HepG2 (cell line): ENCODE measurements around the gene PJA1. TPM values are rescaled to one million over a fixed set of nuclear protein-coding genes. Genes with fewer than 3 reads are reported as not detected.

Experiments
- ATAC-seq: fragments of 200-7000 bp; cut with Tn5 transposase; 3 replicates; pipeline ENCODE4 v1.9.1; 2020; ENCODE audit warnings: mild to moderate bottlenecking, moderate library complexity
- BruUV-seq: library from RNA; stranded (reverse); fragments of 400-500 nt; replicated peaks from 2 replicates; lab custom pipeline; 2021; lab: Mats Ljungman, UMichigan
- CTCF ChIA-PET: fragments of 300-600 bp; formaldehyde crosslinking; extraction: SDS; loops from one replicate; lab custom pipeline; 2021; ENCODE audit warnings: low total read pairs, inconsistent platforms, low intra/inter-chr PET ratio; lab: Yijun Ruan, JAX
- POLR2A ChIA-PET: fragments of 350-600 bp; sonication (Branson Sonifier 250); formaldehyde crosslinking; loops from one replicate; lab custom pipeline; 2020; ENCODE audit warnings: antibody characterized with exemption, inconsistent platforms; lab: Yijun Ruan, JAX
- DNase-seq: peaks from one replicate; pipeline ENCODE4 v3.0.0-alpha.2; 2015; ENCODE audit warnings: low spot score
- FAIRE-seq: peaks from 3 replicates; lab custom pipeline; 2011; peaks lifted over from hg19 to GRCh38; lab: Jason Lieb, UNC
- H2AFZ ChIP-seq: one replicate; pipeline ENCODE4 v1.6.1; 2011; ENCODE audit warnings: low read length, inconsistent platforms
- H3K27ac ChIP-seq: fragments of 300-600 bp; 3 replicates; pipeline ENCODE4 v1.8.0; 2011; ENCODE audit warnings: mixed run types, mild to moderate bottlenecking, mixed read lengths, low read length, inconsistent platforms; ENCODE audit not compliant: insufficient read depth; ENCODE audit errors: extremely low read length
- H3K27me3 ChIP-seq, 2 experiments: fragments of 200-600 bp in 1 of 2; 2 replicates in 1 of 2; 3 replicates in 1 of 2; pipeline versions ENCODE4 v1.6.0 to v1.8.0; 2011; ENCODE audit warnings: low read length in 2 of 2, mild to moderate bottlenecking in 2 of 2, moderate library complexity in 2 of 2, inconsistent platforms in 1 of 2; ENCODE audit not compliant: insufficient read depth in 2 of 2, control insufficient read depth in 1 of 2
- H3K36me3 ChIP-seq, 2 experiments: fragments of 200-600 bp in 1 of 2; replicated peaks in 1 of 2; 2 replicates in 1 of 2; 3 replicates in 1 of 2; pipeline versions ENCODE4 v1.5.1 to v1.8.0; 2011; ENCODE audit warnings: low read length in 2 of 2, inconsistent platforms in 1 of 2; ENCODE audit not compliant: insufficient read depth in 2 of 2, control insufficient read depth in 1 of 2
- H3K4me1 ChIP-seq: 2 replicates; pipeline ENCODE4 v1.5.1; 2012; ENCODE audit warnings: low read length, inconsistent platforms; ENCODE audit not compliant: insufficient read depth
- H3K4me2 ChIP-seq: 2 replicates; pipeline ENCODE4 v1.6.0; 2011; ENCODE audit warnings: low read depth, low read length, inconsistent platforms
- H3K4me3 ChIP-seq, 3 experiments: fragments of 200-600 bp in 1 of 3; sonication (generic), shearing (Covaris generic) in 1 of 3; replicated peaks in 1 of 3; 2 replicates each; pipeline ENCODE4 v1.5.1; 2011 to 2016; ENCODE audit warnings: low read length in 3 of 3, inconsistent platforms in 2 of 3, low read depth in 2 of 3, mild to moderate bottlenecking in 2 of 3, control low read depth in 1 of 3, mixed read lengths in 1 of 3; ENCODE audit not compliant: insufficient read depth in 1 of 3
- H3K79me2 ChIP-seq: one replicate; pipeline ENCODE4 v1.6.1; 2011; ENCODE audit warnings: low read length, inconsistent platforms; ENCODE audit not compliant: insufficient read depth
- H3K9ac ChIP-seq: 2 replicates; pipeline ENCODE4 v1.6.0; 2011; ENCODE audit warnings: mild to moderate bottlenecking, low read depth, low read length, inconsistent platforms; ENCODE audit not compliant: insufficient read depth
- H3K9me3 ChIP-seq: 2 replicates; pipeline ENCODE4 v1.5.1; 2012; ENCODE audit warnings: mild to moderate bottlenecking, low read length
- H4K20me1 ChIP-seq: 2 replicates; pipeline ENCODE4 v1.6.0; 2011; ENCODE audit warnings: inconsistent platforms, mild to moderate bottlenecking, low read length, moderate library complexity; ENCODE audit not compliant: insufficient read depth
- AGO1 ChIP-seq: fragments of 200-400 bp; formaldehyde crosslinking; IDR thresholded peaks from 2 replicates; pipeline ENCODE4 v1.6.1; 2017; ENCODE audit warnings: mild to moderate bottlenecking, low read depth, low read length, moderate library complexity; ENCODE audit not compliant: poor library complexity, severe bottlenecking
- ELK4 ChIP-seq: sonication (generic); formaldehyde crosslinking; IDR thresholded peaks from 2 replicates; pipeline ENCODE4 v1.9.0; 2021; ENCODE audit warnings: missing genetic modification reagents, borderline replicate concordance
- FOXC1 ChIP-seq: sonication (generic); formaldehyde crosslinking; IDR thresholded peaks from 2 replicates; pipeline ENCODE4 v1.8.0; 2022; ENCODE audit warnings: mild to moderate bottlenecking, missing genetic modification reagents, borderline replicate concordance
- NFE2L1 ChIP-seq: sonication (generic); formaldehyde crosslinking; IDR thresholded peaks from 2 replicates; pipeline ENCODE4 v1.4.0; 2020; ENCODE audit warnings: missing genetic modification reagents, mild to moderate bottlenecking, borderline replicate concordance
- NR0B2 ChIP-seq: sonication (generic); formaldehyde crosslinking; IDR thresholded peaks from 2 replicates; pipeline ENCODE4 v1.4.0; 2020; ENCODE audit warnings: mild to moderate bottlenecking, missing genetic modification reagents
- POGK ChIP-seq: sonication (generic); formaldehyde crosslinking; conservative IDR thresholded peaks from 2 replicates; pipeline ENCODE4 v1.8.0; 2022; ENCODE audit warnings: mild to moderate bottlenecking, moderate library complexity, missing genetic modification reagents
- STAT6 ChIP-seq: sonication (generic); formaldehyde crosslinking; IDR thresholded peaks from 2 replicates; pipeline ENCODE4 v1.4.0; 2020; ENCODE audit warnings: missing genetic modification reagents, mild to moderate bottlenecking, borderline replicate concordance
- TBL1XR1 ChIP-seq: fragments of 150-350 bp; IDR thresholded peaks from 2 replicates; pipeline ENCODE4 v1.6.1; 2014; ENCODE audit warnings: borderline replicate concordance, low read length; ENCODE audit not compliant: partially characterized antibody
- ZNF224 ChIP-seq: sonication (generic); formaldehyde crosslinking; IDR thresholded peaks from 2 replicates; pipeline ENCODE4 v1.5.0; 2020; ENCODE audit warnings: mild to moderate bottlenecking, missing genetic modification reagents
- ZNF720 ChIP-seq: sonication (generic); formaldehyde crosslinking; IDR thresholded peaks from 2 replicates; pipeline ENCODE4 v1.4.0; 2020; ENCODE audit warnings: missing genetic modification reagents
- ZNF749 ChIP-seq: sonication (generic); formaldehyde crosslinking; IDR thresholded peaks from 2 replicates; pipeline ENCODE4 v1.8.0; 2022; ENCODE audit warnings: mild to moderate bottlenecking, missing genetic modification reagents, moderate library complexity, borderline replicate concordance
- ZNF878 ChIP-seq: sonication (generic); formaldehyde crosslinking; IDR thresholded peaks from 2 replicates; pipeline ENCODE4 v1.8.1; 2023; ENCODE audit warnings: mild to moderate bottlenecking, missing genetic modification reagents, moderate library complexity
- ZSCAN9 ChIP-seq: IDR thresholded peaks from 2 replicates; pipeline ENCODE4 v1.6.1; 2016; ENCODE audit warnings: borderline replicate concordance
- WGBS: methylation state at CpG from one replicate; pipeline ENCODE4 v1.1.6; 2017; ENCODE audit warnings: low lambda C conversion rate; 5-methylcytosine and 5-hydroxymethylcytosine counted together
- in situ Hi-C: cut with HindIII; loops from 2 replicates; pipeline ENCODE4 v1.10.0; 2017; ENCODE audit warnings: low pct_unique_long_range_greater_than_20kb; ENCODE audit not compliant: extremely low pct_ligation_motif_present
- intact Hi-C: fragments of 100-400 bp; cut with micrococcal nuclease; formaldehyde crosslinking; loops from one replicate; pipeline ENCODE4 v1.10.0; 2022; ENCODE audit not compliant: unreplicated experiment
- polyA plus RNA-seq, 8 experiments: library from polyadenylated mRNA; depleted of rRNA in 3 of 8; stranded (reverse) in 7 of 8; unstranded in 1 of 8; fragments of >200 nt; fragmentation: Illumina TruSeq in 4 of 8; extraction: Trizol in 4 of 8; gene quantifications; 2 replicates each; pipeline versions ENCODE4 v1.2.1 to v1.2.3, GENCODE V29; 2011 to 2016; ENCODE audit warnings: low read depth in 4 of 8, missing spikeins in 1 of 8, mixed read lengths in 1 of 8; ENCODE audit not compliant: insufficient read depth in 1 of 8
- total RNA-seq, 5 experiments: library from RNA; depleted of rRNA; stranded (reverse); fragments of >200 nt; fragmentation: Illumina TruSeq; extraction: Trizol; gene quantifications; 2 replicates each; pipeline ENCODE4 v1.2.3, GENCODE V29; 2016; ENCODE audit warnings: low read depth in 1 of 5

PJA1 gene
- total and polyA plus RNA-seq, 2 of the 13 experiments (the other 11 are each of a cell fraction or from before 2014, with no cell fraction given): 3.6 to 9.6 TPM

- 3% methylated on average over 3 of the region's 3 CpGs for WGBS
- Histone ChIP-seq H3K79me2 (no peaks in the 10 kb centered on the region), H3K4me3 (no peak overlapping the region), H3K4me1 (no peaks in the 10 kb centered on the region), H3K36me3 (no peaks in the 10 kb centered on the region), H3K9me3 (no peaks in the 10 kb centered on the region), H3K27me3 (no peaks in the 10 kb centered on the region), H3K4me2 (no peak overlapping the region), H4K20me1 (no peaks in the 10 kb centered on the region), H2AFZ (no peak overlapping the region), H3K9ac (no peak overlapping the region), H3K27ac (no peak overlapping the region)
- TF ChIP-seq ZNF224 (no peak), TBL1XR1 (no peak), STAT6 (no peak), AGO1 (no peak), POGK (no peak), ZSCAN9 (CRISPR knock-in tag) (no peak), FOXC1 (CRISPR knock-in tag) (no peak), NR0B2 (no peak), NFE2L1 (no peak), ZNF878 (CRISPR knock-in tag) (no peak), ZNF720 (no peak), ZNF749 (CRISPR knock-in tag) (no peak), ELK4 (CRISPR knock-in tag) (no peak)
- ChIA-PET POLR2A (no interaction called here), CTCF (no interaction called here)
- FAIRE-seq (no peak), DNase-seq (no peak), ATAC-seq (no peak)
- no TSS peak for BruUV-seq
- in situ Hi-C loops (no loop called here), intact Hi-C loops (no loop called here)
Observed at GRCh38 chrX:69172937-69173336, 7.7 kb upstream of the PJA1 start.
